Endothelial cell of umbilical vein (primary cell): ENCODE data around the gene PRAF2. TPM values are rescaled to one million over a fixed set of nuclear protein-coding genes. Genes with fewer than 3 reads are reported as not detected.

Experiments
- BruUV-seq: library from RNA; stranded (reverse); fragments of 400-500 nt; replicated peaks from 2 replicates; lab custom pipeline; 2021; lab: Mats Ljungman, UMichigan
- CTCF ChIA-PET: fragments of 300-600, 350-600 bp; sonication (Branson Sonifier 250); formaldehyde crosslinking; loops from one replicate; lab custom pipeline; 2021; ENCODE audit warnings: antibody characterized with exemption, inconsistent platforms; lab: Charles Lee
- POLR2A ChIA-PET: fragments of 300-600, 350-600 bp; sonication (Branson Sonifier 250); formaldehyde crosslinking; loops from one replicate; lab custom pipeline; 2021; ENCODE audit warnings: antibody characterized with exemption, inconsistent platforms; lab: Charles Lee
- DNase-seq: peaks from one replicate; pipeline ENCODE4 v3.0.0-alpha.2; 2011; ENCODE audit warnings: low read depth, low spot score
- FAIRE-seq: peaks from 2 replicates; lab custom pipeline; 2011; peaks lifted over from hg19 to GRCh38; lab: Jason Lieb, UNC
- H2AFZ ChIP-seq: 2 replicates; pipeline ENCODE4 v1.6.0; 2012; ENCODE audit warnings: low read depth, low read length, control low read depth, inconsistent platforms
- H3K27ac ChIP-seq: 2 replicates; pipeline ENCODE4 v1.5.1; 2011; ENCODE audit warnings: low read depth, mild to moderate bottlenecking, control low read depth, low read length, moderate library complexity; ENCODE audit not compliant: insufficient read depth
- H3K27me3 ChIP-seq, 2 experiments: 2 replicates each; pipeline versions ENCODE4 v1.6.0 to v1.6.1; 2011; ENCODE audit warnings: low read length in 2 of 2, mixed read lengths in 1 of 2; ENCODE audit not compliant: control insufficient read depth in 2 of 2, insufficient read depth in 2 of 2
- H3K36me3 ChIP-seq, 2 experiments: 2 replicates in 1 of 2; 3 replicates in 1 of 2; pipeline ENCODE4 v1.5.1; 2011; ENCODE audit warnings: low read length in 2 of 2, mild to moderate bottlenecking in 1 of 2, moderate library complexity in 1 of 2; ENCODE audit not compliant: control insufficient read depth in 2 of 2, insufficient read depth in 2 of 2; ENCODE audit errors: extremely low read depth in 1 of 2
- H3K4me1 ChIP-seq: 3 replicates; pipeline ENCODE4 v1.5.1; 2011; ENCODE audit warnings: mild to moderate bottlenecking, low read length; ENCODE audit not compliant: control insufficient read depth, insufficient read depth; ENCODE audit errors: extremely low read depth
- H3K4me2 ChIP-seq: 2 replicates; pipeline ENCODE4 v1.6.1; 2011; ENCODE audit warnings: low read length, control low read depth, mixed read lengths; ENCODE audit not compliant: insufficient read depth
- H3K4me3 ChIP-seq, 3 experiments: fragments of 200-600 bp in 1 of 3; sonication (generic), shearing (Covaris generic) in 1 of 3; replicated peaks in 1 of 3; 2 replicates each; pipeline ENCODE4 v1.5.1; 2011 to 2016; ENCODE audit warnings: control low read depth in 3 of 3, low read length in 3 of 3, mild to moderate bottlenecking in 2 of 3, inconsistent platforms in 1 of 3, low read depth in 1 of 3, moderate library complexity in 1 of 3; ENCODE audit not compliant: insufficient read depth in 1 of 3
- H3K79me2 ChIP-seq: 2 replicates; pipeline ENCODE4 v1.6.0; 2012; ENCODE audit warnings: low read length, inconsistent platforms; ENCODE audit not compliant: control insufficient read depth, insufficient read depth
- H3K9ac ChIP-seq: replicated peaks from 2 replicates; pipeline ENCODE3; 2011; ENCODE audit warnings: low read length, control low read depth; ENCODE audit not compliant: insufficient read depth; ENCODE audit errors: extremely low read depth
- H3K9me1 ChIP-seq: replicated peaks from 3 replicates; pipeline ENCODE4 v1.6.0; 2011; ENCODE audit warnings: mild to moderate bottlenecking, low read length; ENCODE audit not compliant: control insufficient read depth, insufficient read depth; ENCODE audit errors: extremely low read depth
- H3K9me3 ChIP-seq: replicated peaks from 2 replicates; pipeline ENCODE4 v1.5.1; 2012; ENCODE audit warnings: low read length, inconsistent platforms; ENCODE audit not compliant: control insufficient read depth, insufficient read depth
- H4K20me1 ChIP-seq: replicated peaks from 2 replicates; pipeline ENCODE3; 2011; ENCODE audit warnings: mild to moderate bottlenecking, low read length; ENCODE audit not compliant: control insufficient read depth, insufficient read depth; ENCODE audit errors: extremely low read depth
- JUN ChIP-seq: IDR thresholded peaks from 2 replicates; pipeline ENCODE4 v1.6.1; 2011; ENCODE audit warnings: borderline replicate concordance, low read depth; ENCODE audit not compliant: insufficient read length, insufficient read depth
- POLR2A ChIP-seq: IDR thresholded peaks from 2 replicates; pipeline ENCODE4 v1.6.1; 2012; ENCODE audit warnings: low read depth, mild to moderate bottlenecking, control low read depth, low read length
- dilution Hi-C: fragments of 300-500 bp; cut with MboI; formaldehyde crosslinking; loops from one replicate; pipeline ENCODE4 v1.15.0; 2019; ENCODE audit warnings: low sequenced_read_pairs; ENCODE audit not compliant: extremely low pct_ligation_motif_present
- intact Hi-C: fragments of 100-400 bp; cut with micrococcal nuclease; formaldehyde crosslinking; loops from one replicate; pipeline ENCODE4 v1.10.0; 2022
- polyA plus RNA-seq, 4 experiments: library from polyadenylated mRNA; depleted of rRNA in 3 of 4; stranded (reverse) in 3 of 4; unstranded in 1 of 4; fragments of >200 nt; gene quantifications; 2 replicates each; pipeline versions ENCODE4 v1.2.1 to v1.2.3, GENCODE V29; 2011 to 2012; ENCODE audit warnings: missing spikeins in 1 of 4
- small RNA-seq: library from RNA; depleted of rRNA; stranded (forward); fragments of <200 nt; gene quantifications from one replicate; pipeline ENCODE3, GENCODE V24; 2012; ENCODE audit warnings: low replicate concordance, low read depth; ENCODE audit not compliant: insufficient read depth, insufficient read length
- total RNA-seq: library from RNA; stranded (reverse); gene quantifications from 2 replicates; pipeline ENCODE4 v1.2.3, GENCODE V29; 2021

The PRAF2 gene
- total and polyA plus RNA-seq, 2 donors (not counting 3 experiments of a cell fraction or from before 2014, with no cell fraction given): 36.2 to 41.6 TPM

DNA sequence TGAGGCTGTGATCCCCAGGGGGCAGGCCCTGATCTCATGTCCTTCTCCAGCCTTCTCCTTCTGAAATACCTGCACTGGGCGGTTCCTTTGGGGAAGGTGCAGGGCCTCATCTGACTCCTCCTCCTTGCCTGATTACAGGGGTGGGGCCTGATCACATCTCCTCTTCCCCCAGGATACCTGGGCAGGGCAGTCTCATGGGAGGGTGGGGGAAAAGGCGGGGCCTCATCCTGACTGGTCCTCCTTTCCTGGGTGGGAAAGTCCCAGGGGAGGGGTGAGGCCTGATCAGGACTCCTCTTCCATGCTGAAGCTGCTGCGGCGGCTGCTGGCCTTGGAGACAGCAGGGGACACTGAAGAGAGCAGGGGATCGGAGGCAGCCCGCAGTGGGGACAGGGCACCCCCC lies 43.9 kb downstream of the PRAF2 start:
- no peaks in the 10 kb centered on the region for H3K9me1 ChIP-seq
- intact Hi-C loops (no loop called here), dilution Hi-C loops (no loop called here)
- H3K4me2 ChIP-seq: no peak overlapping the region
- no peak overlapping the region for H3K27ac ChIP-seq
- H3K4me1 ChIP-seq: no peaks in the 10 kb centered on the region
- POLR2A ChIA-PET: no interaction called here
- H3K9me3 ChIP-seq: no peaks in the 10 kb centered on the region
- peaks cover 0 to 23% of the 10 kb centered on the region in 2 experiments for H3K36me3 ChIP-seq
- FAIRE-seq: no peak
- H3K27me3 ChIP-seq: no peaks in the 10 kb centered on the region
- no peak for TF ChIP-seq JUN
- TF ChIP-seq POLR2A: no peak
- no peak overlapping the region for H3K4me3 ChIP-seq
- H2AFZ ChIP-seq: no peak overlapping the region
- H4K20me1 ChIP-seq: no peaks in the 10 kb centered on the region
- no TSS peak for BruUV-seq
- no peaks in the 10 kb centered on the region for H3K79me2 ChIP-seq
- CTCF ChIA-PET: no interaction called here
- H3K9ac ChIP-seq: no peak overlapping the region
- no peak for DNase-seq

Small RNAs within 50 kb of the gene (small RNA-seq; reads per million reads assigned to genes)
- not detected for gene RNU4-52P

Other genes starting within 250 kb of the PRAF2 start
- not detected in 2 replicates for gene ERAS, start 247.5 kb downstream of the PRAF2 start, total RNA-seq
- gene ERAS, start 247.5 kb downstream of the PRAF2 start, polyA plus RNA-seq: 0.14 TPM in 1 of 2 replicates, not detected in the other
- gene PCSK1N, start 238.4 kb downstream of the PRAF2 start, total RNA-seq: 0.44 TPM in 1 of 2 replicates, not detected in the other
- not detected in 2 replicates for gene PCSK1N, start 238.4 kb downstream of the PRAF2 start, polyA plus RNA-seq
- gene TIMM17B, start 176.2 kb downstream of the PRAF2 start, total RNA-seq: 30.0 and 36.0 TPM in 2 replicates
- 73.1 and 107 TPM in 2 replicates for gene TIMM17B, start 176.2 kb downstream of the PRAF2 start, polyA plus RNA-seq
- 72.8 and 86.3 TPM in 2 replicates for gene PQBP1, start 176.1 kb downstream of the PRAF2 start, total RNA-seq
- gene PQBP1, start 176.1 kb downstream of the PRAF2 start, polyA plus RNA-seq: 83.5 and 86.8 TPM in 2 replicates
- gene SLC35A2, start 162.4 kb downstream of the PRAF2 start, total RNA-seq: 28.9 and 31.4 TPM in 2 replicates
- gene SLC35A2, start 162.4 kb downstream of the PRAF2 start, polyA plus RNA-seq: 64.5 and 76.5 TPM in 2 replicates
- gene PIM2, start 155.0 kb downstream of the PRAF2 start, total RNA-seq: 5.5 and 7.4 TPM in 2 replicates
- gene PIM2, start 155.0 kb downstream of the PRAF2 start, polyA plus RNA-seq: 7.4 and 7.5 TPM in 2 replicates
- 41.0 and 44.3 TPM in 2 replicates for gene OTUD5, start 116.4 kb downstream of the PRAF2 start, total RNA-seq
- gene OTUD5, start 116.4 kb downstream of the PRAF2 start, polyA plus RNA-seq: 44.6 and 46.3 TPM in 2 replicates
- gene KCND1, start 102.2 kb downstream of the PRAF2 start, total RNA-seq: 0.67 and 1.3 TPM in 2 replicates
- gene KCND1, start 102.2 kb downstream of the PRAF2 start, polyA plus RNA-seq: 0.54 and 1.1 TPM in 2 replicates
- gene GRIPAP1, start 71.7 kb downstream of the PRAF2 start, total RNA-seq: 48.5 and 49.4 TPM in 2 replicates
- gene GRIPAP1, start 71.7 kb downstream of the PRAF2 start, polyA plus RNA-seq: 19.0 and 25.3 TPM in 2 replicates
- 35.5 and 37.1 TPM in 2 replicates for gene TFE3, start 30.6 kb downstream of the PRAF2 start, total RNA-seq
- gene TFE3, start 30.6 kb downstream of the PRAF2 start, polyA plus RNA-seq: 22.3 and 26.8 TPM in 2 replicates
- 5.7 and 6.4 TPM in 2 replicates for gene CCDC120, start 15.0 kb downstream of the PRAF2 start, total RNA-seq
- gene CCDC120, start 15.0 kb downstream of the PRAF2 start, polyA plus RNA-seq: 2.8 and 3.1 TPM in 2 replicates
- 29.9 and 32.2 TPM in 2 replicates for gene WDR45, start 5.9 kb upstream of the PRAF2 start, total RNA-seq
- gene WDR45, start 5.9 kb upstream of the PRAF2 start, polyA plus RNA-seq: 70.4 and 73.1 TPM in 2 replicates
- gene GPKOW, start 49.7 kb upstream of the PRAF2 start, total RNA-seq: 21.3 and 22.6 TPM in 2 replicates
- gene GPKOW, start 49.7 kb upstream of the PRAF2 start, polyA plus RNA-seq: 17.5 and 22.1 TPM in 2 replicates
- 0.48 and 0.77 TPM in 2 replicates for gene MAGIX, start 88.8 kb upstream of the PRAF2 start, total RNA-seq
- gene MAGIX, start 88.8 kb upstream of the PRAF2 start, polyA plus RNA-seq: 0.88 and 0.94 TPM in 2 replicates
- 153 and 170 TPM in 2 replicates for gene PLP2, start 97.9 kb upstream of the PRAF2 start, total RNA-seq
- gene PLP2, start 97.9 kb upstream of the PRAF2 start, polyA plus RNA-seq: 277 and 304 TPM in 2 replicates
- 9.6 and 15.0 TPM in 2 replicates for gene PRICKLE3, start 112.4 kb upstream of the PRAF2 start, total RNA-seq
- 6.8 and 8.6 TPM in 2 replicates for gene PRICKLE3, start 112.4 kb upstream of the PRAF2 start, polyA plus RNA-seq
- 0.46 and 0.77 TPM in 2 replicates for gene SYP, start 126.2 kb upstream of the PRAF2 start, total RNA-seq
- gene SYP, start 126.2 kb upstream of the PRAF2 start, polyA plus RNA-seq: 0.11 and 0.21 TPM in 2 replicates
- gene CACNA1F, start 159.3 kb upstream of the PRAF2 start, total RNA-seq: not detected in 2 replicates
- gene CACNA1F, start 159.3 kb upstream of the PRAF2 start, polyA plus RNA-seq: not detected in 2 replicates
- gene CCDC22, start 161.5 kb upstream of the PRAF2 start, total RNA-seq: 13.2 and 14.8 TPM in 2 replicates
- gene CCDC22, start 161.5 kb upstream of the PRAF2 start, polyA plus RNA-seq: 19.2 and 21.5 TPM in 2 replicates
- gene FOXP3, start 190.7 kb upstream of the PRAF2 start, total RNA-seq: not detected in 2 replicates
- gene FOXP3, start 190.7 kb upstream of the PRAF2 start, polyA plus RNA-seq: 0.06 and 0.08 TPM in 2 replicates
- 2.1 and 2.5 TPM in 2 replicates for gene PPP1R3F, start 195.8 kb upstream of the PRAF2 start, total RNA-seq
- gene PPP1R3F, start 195.8 kb upstream of the PRAF2 start, polyA plus RNA-seq: 1.5 and 1.6 TPM in 2 replicates
- not detected in 2 replicates for gene GAGE10, start 229.6 kb upstream of the PRAF2 start, total RNA-seq
- not detected in 2 replicates for gene GAGE10, start 229.6 kb upstream of the PRAF2 start, polyA plus RNA-seq
- gene GAGE12J, start 248.0 kb upstream of the PRAF2 start, total RNA-seq: not detected in 2 replicates
- gene GAGE12J, start 248.0 kb upstream of the PRAF2 start, polyA plus RNA-seq: not detected in 2 replicates